GM03348 (cell line): Measurements from ENCODE around the gene LGI1.
A peak's percentile ranks its signal among the peaks of the same experiment; 100 is the strongest.

Experiments
- DNase-seq: peaks from one replicate; pipeline ENCODE4 v3.0.0; 2012; ENCODE audit warnings: low spot score

Gene LGI1

GRCh38 chr10:93757801-93758507, at the start of gene LGI1:
Gene LGI1 (plus strand): TSS chr10:93757936. CDS start chr10:93758145, 209 bp downstream.
- DNase-seq = peak; percentile 21

GRCh38 chr10:93710333-93710909, 47.3 kb upstream of the LGI1 start:
- DNase-seq = no peak

GRCh38 chr10:93711891-93712290, 45.8 kb upstream of the LGI1 start:
- DNase-seq = no peak

- DNase-seq = no peak
Measured at GRCh38 chr10:93712593-93712992, 45.1 kb upstream of the LGI1 start.

GRCh38 chr10:93715345-93715744, 42.4 kb upstream of the LGI1 start:
- DNase-seq = no peak

GRCh38 chr10:93716766-93717165, 41.0 kb upstream of the LGI1 start:
- DNase-seq = no peak

GRCh38 chr10:93718937-93719725, 38.6 kb upstream of the LGI1 start:
- no peak for DNase-seq

GRCh38 chr10:93719901-93720300, 37.8 kb upstream of the LGI1 start:
- no peak for DNase-seq

GRCh38 chr10:93722550-93722949, 35.2 kb upstream of the LGI1 start:
- no peak for DNase-seq

- no peak for DNase-seq
Measured at GRCh38 chr10:93723153-93723552, 34.6 kb upstream of the LGI1 start.

- DNase-seq = no peak
Measured at GRCh38 chr10:93726024-93726423, 31.7 kb upstream of the LGI1 start.

GRCh38 chr10:93741367-93741766, 16.4 kb upstream of the LGI1 start:
- no peak for DNase-seq

GRCh38 chr10:93742633-93743349, 14.9 kb upstream of the LGI1 start:
- DNase-seq = no peak

- DNase-seq = peak; percentile 37
Measured at GRCh38 chr10:93745408-93746065, 12.2 kb upstream of the LGI1 start.

GRCh38 chr10:93746844-93747284, 10.9 kb upstream of the LGI1 start:
- DNase-seq = peak; percentile 91

GRCh38 chr10:93749218-93749799, 8.4 kb upstream of the LGI1 start:
- no peak for DNase-seq

- no peak for DNase-seq
Measured at GRCh38 chr10:93751124-93751523, 6.6 kb upstream of the LGI1 start.

GRCh38 chr10:93751832-93752231, 5.9 kb upstream of the LGI1 start:
- peak; percentile 44 for DNase-seq

- no peak for DNase-seq
Measured at GRCh38 chr10:93752761-93753160, 5.0 kb upstream of the LGI1 start.

GRCh38 chr10:93753621-93754250, 4.0 kb upstream of the LGI1 start:
- DNase-seq = no peak

GRCh38 chr10:93754761-93755160, 3.0 kb upstream of the LGI1 start:
- no peak for DNase-seq
